Ascending aorta (tissue), 2 donors: Measurements from ENCODE around the gene MYL6B. TPM values are rescaled to one million over a fixed set of nuclear protein-coding genes. Genes with fewer than 3 reads are reported as not detected.
A peak's percentile ranks its signal among the peaks of the same experiment; 100 is the strongest.
"Not testable (repeated sequence)": the region's sequence is repeated elsewhere in the genome, so short reads cannot be mapped to it uniquely, and the experiment has no call there.

Experiments used
- DNase-seq, 2 donors: peaks; one replicate each; pipeline ENCODE4 v3.0.0-alpha.2; 2019; ENCODE audit warnings: low spot score in 2 of 2
- H3K27ac ChIP-seq, 2 donors: fragments of 200-600 bp; sonication (generic); one replicate each; pipeline ENCODE4 v1.5.1; 2016 to 2017; ENCODE audit warnings: mild to moderate bottlenecking in 1 of 2
- H3K27me3 ChIP-seq: fragments of 200-600 bp; sonication (generic); one replicate; pipeline ENCODE4 v1.5.1; 2017
- H3K36me3 ChIP-seq, 2 donors: fragments of 200-600 bp; sonication (generic); one replicate each; pipeline ENCODE4 v1.5.1; 2016
- H3K4me1 ChIP-seq, 2 donors: fragments of 200-600 bp; sonication (generic); one replicate each; pipeline ENCODE4 v1.5.1; 2016 to 2017; ENCODE audit warnings: mild to moderate bottlenecking in 1 of 2
- H3K4me3 ChIP-seq, 2 donors: fragments of 200-600 bp; sonication (generic); one replicate each; pipeline ENCODE4 v1.5.1; 2016 to 2017; ENCODE audit warnings: mild to moderate bottlenecking in 1 of 2
- H3K9me3 ChIP-seq, 2 donors: fragments of 200-600 bp; sonication (generic); one replicate each; pipeline ENCODE4 v1.5.1; 2016
- CTCF ChIP-seq, 3 experiments: fragments of 200-600 bp in 2 of 3; fragments of 450-650 bp in 1 of 3; sonication (generic) in 2 of 3; IDR thresholded peaks; one replicate each; pipeline ENCODE4 v1.5.1; 2016 to 2019; ENCODE audit warnings: antibody characterized with exemption in 3 of 3, mild to moderate bottlenecking in 1 of 3, moderate library complexity in 1 of 3
- intact Hi-C: fragments of 100-400 bp; cut with DNase I; formaldehyde crosslinking; loops from one replicate; pipeline ENCODE4 v1.15.1; 2023
- total RNA-seq: library from RNA; depleted of rRNA; stranded (reverse); fragments of >200 nt; gene quantifications from one replicate; pipeline ENCODE4 v1.1.0, GENCODE V29; 2016

The MYL6B gene
- total RNA-seq, 1 donor from 2014 or later = 53.6 TPM

GRCh38 chr12:56154818-56155217, 2.4 kb downstream of the MYL6B start:
- intact Hi-C loops = no loop called here
- H3K4me1 ChIP-seq = peaks cover 3 to 27% of the 10 kb centered on the region in 2 donors
- TF ChIP-seq CTCF (IDR thresholded peaks at IDR 0.05) = no peak
- no peaks in the 10 kb centered on the region for H3K27me3 ChIP-seq
- no peaks in the 10 kb centered on the region for H3K9me3 ChIP-seq
- H3K27ac ChIP-seq = no peak overlapping the region
- no peak for DNase-seq
- H3K36me3 ChIP-seq = peaks cover 6 to 7% of the 10 kb centered on the region in 2 donors
- no peak overlapping the region for H3K4me3 ChIP-seq

GRCh38 chr12:56155256-56155845, 3.0 kb downstream of the MYL6B start:
- Histone ChIP-seq H3K27ac (no peak overlapping the region), H3K27me3 (no peaks in the 10 kb centered on the region), H3K4me3 (no peak overlapping the region), H3K36me3 (peaks cover 11 to 12% of the 10 kb centered on the region in 2 donors), H3K9me3 (no peaks in the 10 kb centered on the region), H3K4me1 (peaks cover 6 to 32% of the 10 kb centered on the region in 2 donors)
- intact Hi-C loops = no loop called here
- TF ChIP-seq CTCF (IDR thresholded peaks at IDR 0.05) = no peak
- DNase-seq = no peak

- H3K27me3 ChIP-seq, H3K9me3 ChIP-seq, DNase-seq, intact Hi-C loops: not testable (repeated sequence)
- peaks cover 10 to 41% of the 10 kb centered on the region in 2 donors for H3K4me1 ChIP-seq
- H3K4me3 ChIP-seq = peak overlapping the region; percentile 83 to 96
- H3K36me3 ChIP-seq = peaks cover 24 to 25% of the 10 kb centered on the region in 2 donors
- H3K27ac ChIP-seq = peak overlapping the region; percentile 91 to 94
Measured at GRCh38 chr12:56156464-56157200, 4.2 kb downstream of the MYL6B start.

GRCh38 chr12:56157201-56158028, 5.0 kb downstream of the MYL6B start:
- Histone ChIP-seq H3K9me3 (no peaks in the 10 kb centered on the region), H3K4me3 (peak overlapping the region; percentile 83 to 96), H3K27ac (peak overlapping the region; percentile 91 to 94), H3K27me3 (no peaks in the 10 kb centered on the region), H3K4me1 (peaks cover 10 to 45% of the 10 kb centered on the region in 2 donors), H3K36me3 (peaks cover 31 to 33% of the 10 kb centered on the region in 2 donors)
- intact Hi-C loops = loop anchor here (1.0 to 2.0 kb wide), 3 partner anchors 29 to 39 kb away; partner anchors contain the start of genes ESYT1, SMARCC2 and ZC3H10
- DNase-seq = peak; percentile 40 to 93
- peak; percentile 73 to 75 (median 74) for TF ChIP-seq CTCF (IDR thresholded peaks at IDR 0.05)

- intact Hi-C loops = loop anchor here (1.0 to 2.0 kb wide), 3 partner anchors 30 to 39 kb away; partner anchors contain the start of genes ESYT1, SMARCC2 and ZC3H10
- peak within 1 kb of the TSS; percentile 91 to 94 for H3K27ac ChIP-seq
- peaks cover 10 to 42% of the 10 kb centered on the region in 2 donors for H3K4me1 ChIP-seq
- no peaks in the 10 kb centered on the region for H3K9me3 ChIP-seq
- no peak for TF ChIP-seq CTCF (IDR thresholded peaks at IDR 0.05)
- DNase-seq = peak; percentile 95 to 99
- H3K27me3 ChIP-seq = no peaks in the 10 kb centered on the region
- H3K4me3 ChIP-seq = peak within 1 kb of the TSS; percentile 83 to 96
- peaks cover 39% of the 10 kb centered on the region in 2 donors for H3K36me3 ChIP-seq
Measured at GRCh38 chr12:56158029-56158925, 5.9 kb downstream of the MYL6B start, which contains the start of gene MYL6. MYL6 (plus strand) TSS chr12:56158359; CDS start chr12:56158402, 43 bp downstream.
